GM21576 (cell line): ENCODE data around the gene TLN1.

ENCODE experiments used
- ATAC-seq: cut with Tn5 transposase; IDR thresholded peaks from one replicate; pipeline ENCODE4 v1.9.1; 2021; ENCODE audit warnings: mild to moderate bottlenecking, moderate library complexity; ENCODE audit not compliant: unreplicated experiment

Gene TLN1

GRCh38 chr9:35686222-35687203 lies 45.5 kb downstream of the TLN1 start:
- ATAC-seq: no peak

DNA sequence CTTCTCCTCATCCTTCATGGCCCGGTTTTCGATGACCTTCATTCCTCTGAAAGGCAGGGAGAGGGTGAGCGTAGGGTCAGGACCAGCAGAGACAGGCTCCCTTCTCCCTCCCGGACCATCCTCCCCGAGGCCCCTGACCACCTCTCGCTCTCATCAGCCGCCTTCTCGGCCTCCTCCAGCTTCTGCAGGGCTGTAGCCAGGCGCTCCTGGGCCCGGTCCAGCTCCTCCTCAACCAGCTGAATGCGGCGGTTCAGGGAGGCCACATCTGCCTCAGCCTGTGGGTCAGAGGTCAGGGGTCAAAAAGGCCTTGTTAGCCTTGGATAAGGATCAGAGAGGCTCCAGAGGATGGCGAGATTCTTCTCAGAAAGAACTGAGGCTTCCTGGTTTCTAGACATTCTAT lies 46.5 kb downstream of the TLN1 start:
- ATAC-seq: no peak

DNA sequence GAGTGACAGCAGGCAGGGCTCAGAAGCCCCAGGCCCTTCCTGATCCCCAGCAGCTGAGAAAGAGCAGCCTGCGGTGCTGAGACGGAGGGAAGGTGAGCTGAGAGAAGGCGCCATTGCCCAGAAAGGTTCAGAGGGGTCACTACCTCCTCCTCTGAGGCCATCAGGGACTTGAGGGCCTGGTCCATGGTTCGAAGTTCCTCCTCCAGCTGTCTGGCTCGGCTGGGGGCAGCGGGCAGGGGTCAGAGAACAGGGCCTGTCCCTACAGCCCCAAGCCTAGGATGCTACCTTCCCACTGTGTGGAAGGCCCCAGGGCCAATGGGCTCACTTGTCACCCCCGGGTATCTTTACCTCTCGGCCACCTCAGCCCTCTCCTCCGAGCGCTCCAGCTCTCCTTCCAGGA lies 47.1 kb downstream of the TLN1 start:
- no peak for ATAC-seq

DNA sequence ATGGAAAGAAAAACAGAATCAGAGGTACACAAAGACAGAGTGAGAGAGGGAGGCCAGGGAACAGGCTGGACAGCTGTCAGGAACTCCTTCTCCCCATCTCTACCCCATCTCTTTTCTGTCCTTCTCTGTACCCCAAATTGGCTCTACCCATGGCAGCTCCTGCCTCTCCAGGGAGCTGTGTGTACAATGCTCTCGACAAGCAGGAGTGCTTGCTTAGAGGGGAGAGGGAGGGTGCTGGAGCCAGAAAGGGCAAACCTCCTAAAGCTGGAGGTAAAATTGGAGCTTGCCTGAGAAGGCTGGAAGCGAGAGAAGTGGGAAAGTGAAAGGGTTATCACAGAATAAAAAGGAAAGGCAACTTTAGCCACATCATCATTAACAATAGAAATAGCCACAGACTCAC lies 48.7 kb downstream of the TLN1 start:
- no peak for ATAC-seq

GRCh38 chr9:35682520-35683315 lies 49.3 kb downstream of the TLN1 start:
- no peak for ATAC-seq

DNA sequence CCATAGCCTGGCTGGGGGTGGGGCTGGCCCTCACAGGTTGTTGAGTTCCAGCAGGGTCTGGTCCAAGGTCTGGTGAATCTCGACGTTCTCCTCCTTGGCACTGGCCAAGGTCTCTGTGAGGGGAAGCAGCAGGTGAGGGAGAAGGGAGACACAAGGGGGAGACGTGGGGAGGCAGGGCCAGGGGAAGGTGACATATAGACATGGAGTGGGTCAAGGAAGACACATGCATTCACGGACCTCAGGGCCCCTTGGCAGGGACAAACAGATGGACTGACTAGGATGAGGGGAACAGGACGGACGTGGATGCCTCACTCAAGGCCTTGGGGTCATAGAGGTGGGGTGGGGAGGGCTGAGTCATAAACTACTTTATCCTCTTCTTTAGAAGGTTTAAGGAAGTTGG lies 49.9 kb downstream of the TLN1 start:
- no peak for ATAC-seq

GRCh38 chr9:35681341-35682002 lies 50.5 kb downstream of the TLN1 start:
- ATAC-seq: no peak

DNA sequence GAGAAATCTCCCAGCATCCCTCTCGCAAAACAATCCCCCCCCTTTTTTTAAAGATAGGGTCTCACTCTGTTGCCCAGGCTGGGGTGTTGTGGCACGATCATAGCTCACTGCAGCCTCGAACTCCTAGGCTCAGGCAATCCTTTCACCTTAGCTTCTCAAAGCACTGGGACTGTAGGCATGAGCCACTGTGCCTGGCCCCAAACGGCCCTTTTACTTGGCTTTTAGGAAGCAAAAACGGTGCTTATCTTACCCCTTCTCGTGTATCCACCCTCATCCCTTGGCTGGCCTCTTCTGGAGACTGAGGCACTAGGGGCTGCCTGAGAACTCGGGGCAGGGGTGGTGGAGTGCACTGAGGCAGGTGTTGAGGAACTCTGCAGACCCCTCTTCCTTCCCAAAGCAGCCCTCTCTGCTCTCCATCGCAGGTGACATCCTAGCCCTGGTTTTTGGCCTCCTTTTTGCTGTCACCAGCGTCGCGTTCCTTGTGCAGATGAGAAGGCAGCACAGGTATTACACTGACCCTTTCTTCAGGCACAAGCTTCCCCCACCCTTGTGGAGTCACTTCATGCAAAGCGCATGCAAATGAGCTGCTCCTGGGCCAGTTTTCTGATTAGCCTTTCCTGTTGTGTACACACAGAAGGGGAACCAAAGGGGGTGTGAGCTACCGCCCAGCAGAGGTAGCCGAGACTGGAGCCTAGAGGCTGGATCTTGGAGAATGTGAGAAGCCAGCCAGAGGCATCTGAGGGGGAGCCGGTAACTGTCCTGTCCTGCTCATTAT lies 51.5 kb downstream of the TLN1 start:
- peak; percentile 46 for ATAC-seq

DNA sequence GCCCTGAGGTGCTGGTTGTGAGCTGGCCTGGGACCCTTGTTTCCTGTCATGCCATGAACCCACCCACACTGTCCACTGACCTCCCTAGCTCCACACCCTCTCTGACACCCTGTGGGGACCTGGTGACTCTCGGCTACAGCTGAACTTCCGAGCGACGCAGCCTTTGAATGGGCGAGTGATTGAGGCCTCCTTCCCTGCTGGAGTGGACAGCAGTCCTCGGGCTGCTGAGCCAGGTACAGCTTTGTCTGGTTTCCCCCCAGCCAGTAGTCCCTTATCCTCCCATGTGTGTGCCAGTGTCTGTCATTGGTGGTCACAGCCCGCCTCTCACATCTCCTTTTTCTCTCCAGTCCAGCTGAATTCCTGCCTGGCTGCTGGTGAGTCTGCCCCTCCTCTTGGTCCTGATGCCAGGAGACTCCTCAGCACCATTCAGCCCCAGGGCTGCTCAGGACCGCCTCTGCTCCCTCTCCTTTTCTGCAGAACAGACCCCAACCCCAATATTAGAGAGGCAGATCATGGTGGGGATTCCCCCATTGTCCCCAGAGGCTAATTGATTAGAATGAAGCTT lies 52.1 kb downstream of the TLN1 start:
- no peak for ATAC-seq

DNA sequence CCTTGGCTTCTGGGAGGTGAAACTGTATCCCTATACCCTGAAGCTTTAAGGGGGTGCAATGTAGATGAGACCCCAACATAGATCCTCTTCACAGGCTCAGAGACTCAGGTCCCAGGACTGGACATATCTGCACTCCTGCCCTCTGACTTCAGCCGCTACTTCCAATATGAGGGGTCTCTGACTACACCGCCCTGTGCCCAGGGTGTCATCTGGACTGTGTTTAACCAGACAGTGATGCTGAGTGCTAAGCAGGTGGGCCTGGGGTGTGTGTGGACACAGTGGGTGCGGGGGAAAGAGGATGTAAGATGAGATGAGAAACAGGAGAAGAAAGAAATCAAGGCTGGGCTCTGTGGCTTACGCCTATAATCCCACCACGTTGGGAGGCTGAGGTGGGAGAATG lies 52.9 kb downstream of the TLN1 start:
- ATAC-seq: no peak

- no peak for ATAC-seq
Measured at GRCh38 chr9:35675732-35676392, 56.1 kb downstream of the TLN1 start.

GRCh38 chr9:35675204-35675603 lies 56.8 kb downstream of the TLN1 start:
- no peak for ATAC-seq

GRCh38 chr9:35674025-35674361 lies 58.0 kb downstream of the TLN1 start:
- ATAC-seq: no peak

GRCh38 chr9:35673132-35674024 lies 58.6 kb downstream of the TLN1 start, which contains the start of gene CA9:
Gene CA9, plus strand, starts transcription at chr9:35673928. Its CDS starts 32 bp downstream, at chr9:35673960.
- no peak for ATAC-seq

GRCh38 chr9:35669331-35670145 lies 62.5 kb downstream of the TLN1 start:
- ATAC-seq: no peak

DNA sequence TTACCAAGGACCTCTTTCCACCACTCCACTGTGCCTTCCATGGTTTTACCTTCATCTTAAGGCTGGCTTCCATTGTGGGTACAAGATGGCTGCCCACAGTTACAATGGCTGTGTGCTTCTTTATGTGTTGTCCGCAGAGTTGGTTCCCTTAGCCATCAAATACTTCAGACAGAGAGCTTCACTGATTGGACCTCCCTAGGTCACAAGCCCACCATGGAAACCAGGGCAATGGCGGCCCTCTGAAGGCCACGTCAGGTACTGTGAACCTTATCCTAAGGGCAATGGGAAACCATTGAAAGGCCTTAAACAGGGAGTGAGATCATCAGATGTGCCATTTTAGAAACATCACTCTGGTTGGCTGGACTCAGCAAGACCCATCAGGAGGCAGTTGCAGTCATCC lies 64.1 kb downstream of the TLN1 start:
- ATAC-seq: no peak

GRCh38 chr9:35666549-35666948 lies 65.4 kb downstream of the TLN1 start:
- no peak for ATAC-seq

DNA sequence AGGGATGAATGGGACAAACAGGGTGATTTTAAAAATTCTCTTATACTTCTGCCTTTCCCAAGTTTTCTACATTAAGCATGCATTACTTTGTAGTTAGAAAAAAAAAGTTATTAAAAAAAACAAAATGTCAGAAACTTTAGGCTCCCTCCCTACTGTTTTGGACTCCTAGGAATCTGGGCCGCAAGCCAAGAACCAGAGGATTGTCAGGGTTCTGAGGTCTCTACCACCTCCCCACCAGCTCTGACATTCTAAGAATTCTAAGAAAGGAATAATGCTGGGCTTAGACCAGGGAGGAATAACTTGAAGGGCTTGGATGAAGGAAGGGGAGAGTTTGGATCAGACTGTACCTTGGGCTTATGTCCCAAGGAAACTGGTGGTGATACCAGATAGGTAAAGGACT lies 66.0 kb downstream of the TLN1 start:
- ATAC-seq: no peak
